Effector CD8-positive, alpha-beta T cell (primary cell): ENCODE results near the gene IQGAP2.
"Not testable (repeated sequence)": the region's sequence is repeated elsewhere in the genome, so short reads cannot be mapped to it uniquely, and the experiment has no call there.

Experiments
- DNase-seq: peaks from one replicate; lab custom pipeline; 2025; lab: John Stamatoyannopoulos, UW

Gene IQGAP2

GRCh38 chr5:76579166-76579937 is 176.3 kb downstream of the IQGAP2 start:
- DNase-seq = no peak

DNA sequence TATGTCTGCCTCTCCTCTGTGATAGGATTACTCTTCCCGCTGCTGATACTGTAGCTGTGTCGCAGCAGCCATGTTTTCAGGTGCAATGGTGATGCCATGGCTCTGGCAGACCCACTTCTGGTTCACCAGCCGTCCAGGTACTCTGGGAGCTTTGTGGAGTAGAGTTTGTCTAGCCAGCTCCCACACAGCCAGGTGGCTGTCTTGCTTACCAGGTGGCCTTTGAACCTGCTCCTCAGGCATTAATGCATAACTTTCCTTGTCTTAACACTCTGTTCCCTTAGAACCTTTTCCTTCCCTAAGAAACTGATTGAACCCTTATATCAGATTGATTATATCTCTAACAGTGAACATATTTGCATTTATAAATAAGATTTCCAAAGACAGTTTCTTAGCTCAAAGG is 177.9 kb downstream of the IQGAP2 start:
- no peak for DNase-seq

DNA sequence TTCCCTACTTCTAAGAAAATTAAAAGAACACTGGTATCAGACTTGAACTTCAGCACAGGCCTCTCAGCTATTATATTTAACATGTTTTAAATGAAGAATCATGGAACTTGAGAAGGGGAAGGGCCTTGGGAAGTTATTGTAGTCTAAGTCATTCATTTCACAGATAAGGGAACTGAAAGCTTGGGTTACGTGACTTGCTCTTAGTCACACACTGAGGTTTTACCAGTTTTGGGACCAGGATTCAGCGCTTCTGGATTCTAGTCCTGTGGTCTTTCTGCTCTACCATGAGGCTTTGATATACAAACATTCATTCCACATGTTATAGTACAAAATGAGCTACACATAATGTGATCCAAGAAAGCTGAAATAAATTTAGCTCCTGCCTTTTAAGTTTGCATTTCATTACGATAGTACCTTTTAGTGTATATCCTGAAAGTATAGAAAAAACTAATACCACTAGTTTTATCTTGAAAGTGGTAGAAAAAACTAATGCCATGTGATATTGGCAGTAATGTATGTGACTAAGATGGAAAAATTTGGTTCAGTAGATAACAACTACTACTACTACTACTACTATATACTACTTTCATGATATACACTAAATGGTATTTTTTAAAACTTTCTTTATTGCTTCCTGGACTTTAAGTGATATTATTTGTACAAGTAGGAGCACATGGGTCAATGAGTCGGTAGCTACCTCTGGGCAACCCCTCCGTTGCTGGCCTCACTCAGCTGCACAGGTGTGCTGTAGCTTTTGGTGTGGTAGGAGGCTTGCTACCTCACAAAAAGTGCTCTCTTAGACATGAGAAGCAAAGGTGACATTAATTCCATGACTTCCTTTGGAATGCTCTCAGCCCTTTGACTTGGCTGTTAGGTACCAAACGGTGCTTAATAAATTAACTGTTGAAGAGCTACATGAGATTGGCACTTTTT is 179.4 kb downstream of the IQGAP2 start:
- DNase-seq = no peak

- no peak for DNase-seq
These were observed 180.3 kb downstream of the IQGAP2 start for GRCh38 chr5:76583163-76584047.

GRCh38 chr5:76585783-76586217 is 182.7 kb downstream of the IQGAP2 start:
- no peak for DNase-seq

GRCh38 chr5:76586531-76586930 is 183.4 kb downstream of the IQGAP2 start:
- no peak for DNase-seq

DNA sequence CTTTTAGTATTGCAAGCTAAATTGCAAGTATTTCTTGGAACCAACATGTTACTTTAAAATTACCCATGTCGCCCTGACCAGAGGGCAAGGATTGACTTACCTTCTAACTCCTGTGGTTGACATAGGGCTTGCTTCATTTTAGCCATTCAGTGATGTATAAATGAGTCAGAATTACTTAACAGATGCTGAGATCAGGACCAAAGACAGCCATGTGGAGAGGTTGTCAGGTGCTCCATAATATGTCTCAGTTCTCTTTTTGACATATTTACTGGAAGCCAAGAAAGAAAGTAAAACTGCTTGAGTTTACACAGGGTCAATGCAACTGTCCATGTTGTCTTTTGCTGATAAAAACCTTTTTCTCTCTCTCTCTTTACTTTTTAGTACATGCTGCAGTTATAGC is 186.9 kb downstream of the IQGAP2 start:
- DNase-seq = no peak

- DNase-seq = no peak
These were observed 188.3 kb downstream of the IQGAP2 start for GRCh38 chr5:76591366-76591765.

- DNase-seq = no peak
These were observed 189.6 kb downstream of the IQGAP2 start for GRCh38 chr5:76592692-76593091.

GRCh38 chr5:76594107-76594506 is 191.0 kb downstream of the IQGAP2 start:
- no peak for DNase-seq

GRCh38 chr5:76595755-76596481 is 192.8 kb downstream of the IQGAP2 start:
- DNase-seq = no peak

GRCh38 chr5:76598531-76598930 is 195.4 kb downstream of the IQGAP2 start:
- no peak for DNase-seq

DNA sequence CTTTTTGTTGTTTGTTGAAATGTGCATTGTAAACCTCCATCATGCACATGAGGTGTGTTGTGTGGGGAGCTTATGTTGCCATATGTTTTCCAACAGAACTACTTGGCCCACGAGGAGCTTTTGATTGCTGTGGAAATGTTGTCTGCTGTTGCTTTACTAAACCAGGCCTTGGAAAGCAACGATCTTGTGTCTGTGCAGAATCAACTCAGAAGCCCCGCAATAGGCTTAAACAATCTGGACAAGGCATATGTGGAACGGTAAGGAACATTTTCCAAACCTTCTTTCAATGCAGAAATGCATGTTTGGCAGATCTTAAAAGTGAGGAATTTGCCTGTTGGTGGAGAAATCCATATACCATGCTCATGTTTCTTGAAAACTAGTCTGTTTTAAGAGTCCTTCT is 197.6 kb downstream of the IQGAP2 start:
- no peak for DNase-seq

DNA sequence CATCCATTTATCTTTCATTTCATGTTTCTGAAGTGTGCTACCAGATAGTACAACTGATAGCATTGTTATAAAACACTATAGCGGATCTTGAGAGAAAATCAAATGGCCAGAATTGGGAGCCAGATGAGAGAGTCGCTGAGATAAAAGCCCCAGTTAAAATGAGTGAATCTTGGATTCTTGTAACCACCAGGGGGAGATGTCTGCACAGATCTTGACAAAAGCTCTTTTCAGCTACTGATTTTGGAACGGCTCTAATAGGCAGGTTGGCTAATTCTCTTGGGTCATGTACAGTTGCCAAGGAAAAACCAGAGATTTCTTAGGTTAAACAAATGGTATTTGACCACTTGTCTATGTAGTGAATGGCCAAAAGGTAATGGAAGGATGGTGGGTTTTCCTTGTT is 198.4 kb downstream of the IQGAP2 start:
- no peak for DNase-seq

GRCh38 chr5:76602094-76602726 is 199.1 kb downstream of the IQGAP2 start:
- no peak for DNase-seq

DNA sequence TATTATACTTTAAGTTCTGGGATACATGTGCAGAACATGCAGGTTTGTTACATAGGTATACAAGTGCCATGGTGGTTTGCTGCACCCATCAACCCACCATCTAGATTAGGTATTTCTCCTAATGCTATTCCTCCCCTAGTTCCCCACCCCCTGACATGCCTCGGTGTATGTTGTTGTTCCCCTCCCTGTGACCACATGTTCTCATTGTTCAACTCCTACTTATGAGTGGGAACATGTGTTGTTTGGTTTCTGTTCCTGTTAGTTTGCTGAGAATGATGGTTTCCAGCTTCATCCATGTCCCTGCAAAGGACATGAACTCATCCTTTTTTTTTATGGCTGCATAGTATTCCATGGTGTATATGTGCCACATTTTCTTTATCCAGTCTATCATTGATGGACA is 200.9 kb downstream of the IQGAP2 start:
- not testable (repeated sequence) for DNase-seq

GRCh38 chr5:76604838-76605237 is 201.8 kb downstream of the IQGAP2 start:
- no peak for DNase-seq

- DNase-seq = no peak
These were observed 203.6 kb downstream of the IQGAP2 start for GRCh38 chr5:76606701-76607100.

GRCh38 chr5:76607353-76607871 is 204.3 kb downstream of the IQGAP2 start:
- DNase-seq = no peak

GRCh38 chr5:76608833-76609232 is 205.7 kb downstream of the IQGAP2 start:
- DNase-seq = no peak

DNA sequence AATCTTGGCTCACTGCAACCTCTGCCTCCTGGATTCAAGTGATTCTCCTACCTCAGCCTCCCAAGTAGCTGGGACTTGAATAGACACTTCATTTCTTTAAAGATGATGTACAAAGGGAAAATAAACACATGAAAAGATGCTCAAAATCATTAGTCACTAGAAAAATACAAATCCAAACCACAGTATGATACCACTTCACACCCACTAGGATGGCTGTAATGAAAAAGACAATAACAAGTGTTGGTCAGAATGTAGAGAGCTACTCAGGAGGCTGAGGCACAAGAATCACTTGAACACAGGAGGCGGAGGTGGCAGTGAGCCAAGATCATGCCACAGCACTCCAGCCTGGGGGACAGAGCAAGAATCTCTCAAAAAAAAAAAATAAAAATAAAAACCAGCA is 207.1 kb downstream of the IQGAP2 start:
- DNase-seq = no peak
